Right lobe of liver (tissue), 4 donors: ENCODE data around the gene STK16.

Experiments used
- CTCF ChIP-seq, 4 donors: fragments of 200-600 bp in 3 of 4; fragments of 450-650 bp in 1 of 4; IDR thresholded peaks; one replicate each; pipeline versions ENCODE4 v1.5.1 to v1.8.0; 2016 to 2022; ENCODE audit warnings: antibody characterized with exemption in 4 of 4, mild to moderate bottlenecking in 2 of 4
- POLR2A ChIP-seq: fragments of 450-650 bp; IDR thresholded peaks from one replicate; pipeline ENCODE4 v1.6.1; 2017; ENCODE audit warnings: antibody characterized with exemption, mild to moderate bottlenecking
- donor health status: DM: no; HTN: no; CAD: no.
- donor health status: DM: no; HTN: no; CAD: no.
- donor health status: DM: no; HTN: yes; CAD: no.

- TF ChIP-seq POLR2A: no peak
- no peak for TF ChIP-seq CTCF (IDR thresholded peaks at IDR 0.05)
These were observed 24.5 kb upstream of the STK16 start for GRCh38 chr2:219220652-219221402.
